Measurements from ENCODE around the gene TM9SF4. TPM values are rescaled to one million over a fixed set of nuclear protein-coding genes. Genes with fewer than 3 reads are reported as not detected.

Gene TM9SF4
- total and polyA plus RNA-seq, 2 of the 8 experiments (the other 6 are each of a cell fraction or from before 2014, with no cell fraction given), result 38.4 to 68.7 TPM

DNA sequence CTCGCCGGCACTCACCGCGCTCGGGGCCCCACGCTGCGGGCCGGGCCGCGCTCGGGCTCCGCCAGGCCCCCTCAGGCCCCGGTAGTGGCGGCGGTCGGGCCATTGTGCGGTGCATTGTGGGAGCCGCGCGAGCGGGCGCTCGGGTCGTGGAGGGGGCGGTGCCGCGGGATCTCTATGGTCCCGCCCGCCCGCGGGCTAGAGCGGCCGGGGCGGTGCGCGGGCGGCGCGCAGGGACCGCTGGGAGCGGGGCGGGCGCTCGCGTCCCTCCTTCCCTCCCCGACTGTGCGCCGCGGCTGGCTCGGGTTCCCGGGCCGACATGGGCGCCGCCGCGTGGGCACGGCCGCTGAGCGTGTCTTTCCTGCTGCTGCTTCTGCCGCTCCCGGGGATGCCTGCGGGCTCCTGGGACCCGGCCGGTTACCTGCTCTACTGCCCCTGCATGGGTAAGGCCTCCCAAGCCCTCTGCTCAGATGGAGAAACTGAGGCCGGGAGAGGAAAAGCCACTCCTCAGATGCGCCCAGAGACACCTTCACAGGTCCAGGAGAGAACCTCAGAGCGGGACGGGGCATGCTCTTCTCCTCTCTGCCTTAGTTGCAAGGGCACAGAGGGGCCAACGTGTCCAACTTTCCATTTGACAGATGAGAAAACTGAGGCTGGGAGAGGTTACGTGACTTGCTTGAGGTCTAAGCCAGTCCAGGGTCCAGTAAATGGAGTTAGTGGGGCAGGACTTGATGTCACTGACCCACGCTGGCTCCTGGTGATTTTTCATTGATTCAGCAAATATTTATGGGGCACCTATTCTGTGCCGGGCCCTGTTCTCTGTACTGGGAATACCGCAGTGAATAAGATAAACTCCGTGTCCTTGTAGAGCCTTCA is 98.3 kb downstream of the TM9SF4 start, which contains the start of the genes PLAGL2 and POFUT1:
Gene PLAGL2 (minus strand): TSS at position 118 of the 873 bp plus-strand sequence. CDS start 5,565 bp downstream, outside the sequence.
Gene POFUT1 (plus strand): TSS at position 255 of the 873 bp plus-strand sequence. CDS start 62 bp downstream, at position 317.
- no peak within 1 kb of the TSS for H2BK20ac ChIP-seq (ENCODE audit: low read length)
- H2AK5ac ChIP-seq (ENCODE audit: low read depth, low read length), result no peak within 1 kb of the TSS
- peak within 1 kb of the TSS; percentile 38 for H3K56ac ChIP-seq (replicated peaks; ENCODE audit: insufficient read length, low read depth, low read length)
- CTCF ChIA-PET (ENCODE audit: partially characterized antibody), result interaction anchor here (1.2 kb wide), 1 partner anchor 15 kb away, joined by 3 read pairs; no protein-coding TSS in a partner anchor
- H3K27ac ChIP-seq (ENCODE audit: low read depth, low read length), result peak within 1 kb of the TSS; percentile 82
- no peak within 1 kb of the TSS for H2BK120ac ChIP-seq (replicated peaks; ENCODE audit: low read depth, low read length)
- WGBS, 2 experiments (ENCODE audit: extremely low coverage in 1 of 2, insufficient coverage in 1 of 2, insufficient read length in 1 of 2, insufficient replicate concordance in 2 of 2, low coverage in 1 of 2, low lambda C conversion rate in 2 of 2, missing lambda C conversion rate in 1 of 2), result 4% methylated on average over 43 of the region's 74 CpGs; no CpG with 5 or more reads in 1 of the 2 experiments
- H4K91ac ChIP-seq (replicated peaks; ENCODE audit: insufficient read length, low read length), result peak within 1 kb of the TSS; percentile 22
- H3K14ac ChIP-seq (ENCODE audit: insufficient read length), result no peak within 1 kb of the TSS
- 0 out of 2 replicates have a peak within 1 kb of the TSS, but pooled peaks have one; percentile 9 for H2BK5ac ChIP-seq (ENCODE audit: low read depth, low read length)
- POLR2A ChIA-PET (ENCODE audit: partially characterized antibody), result interaction anchor here (1.9 to 8.7 kb wide), 2 partner anchors 12 to 17 kb away, joined by 6 to 77 read pairs; no protein-coding TSS in a partner anchor
- no peak within 1 kb of the TSS for H3K23ac ChIP-seq (ENCODE audit: insufficient read length)
- H4K5ac ChIP-seq (ENCODE audit: insufficient read length, low read depth, low read length), result peak within 1 kb of the TSS; percentile 31
- H3K4me3 ChIP-seq (ENCODE audit: extremely low read depth in 1 of 4, insufficient read depth in 2 of 4, low read depth in 3 of 4, low read length in 4 of 4), result peak within 1 kb of the TSS; percentile 53 to 99 (median 95)
- DNase-seq (ENCODE audit: low read depth in 1 of 2, low spot score in 2 of 2), result peak in 1 of 2 experiments; percentile 89
- H4K8ac ChIP-seq (ENCODE audit: extremely low read depth, insufficient read depth, low read length), result peak within 1 kb of the TSS; percentile 91
- peaks cover 0 to 25% (median 20%) of the 10 kb centered on the region in 4 experiments; a peak in 5 of 7 replicates for H3K4me1 ChIP-seq (replicated peaks in 1 of 4; ENCODE audit: control insufficient read depth in 3 of 4, insufficient read depth in 4 of 4, low read length in 3 of 4)
- peak within 1 kb of the TSS; percentile 78 to 100 (median 93) for H3K9ac ChIP-seq (replicated peaks in 1 of 4; ENCODE audit: extremely low read depth in 1 of 4, low read depth in 3 of 4, low read length in 3 of 4)
- peaks cover 19 to 64% of the 10 kb centered on the region in 2 experiments for H3K79me2 ChIP-seq (ENCODE audit: control insufficient read depth in 1 of 2, insufficient read depth in 2 of 2, low read length in 2 of 2)
- 0 out of 2 replicates have a peak within 1 kb of the TSS, but pooled peaks have one; percentile 39 for H3K18ac ChIP-seq (ENCODE audit: extremely low read depth, low read length)
- H3K9me3 ChIP-seq (ENCODE audit: insufficient read depth in 2 of 2, low read depth in 1 of 2, low read length in 1 of 2), result no peaks in the 10 kb centered on the region
- peak within 1 kb of the TSS; percentile 80 for H3K4ac ChIP-seq (replicated peaks; ENCODE audit: insufficient read length, low read depth, low read length)
- peaks cover 11% of the 10 kb centered on the region; the same call in 1 of the 2 replicates for H3K23me2 ChIP-seq (ENCODE audit: low read depth, low read length)
- H3K36me3 ChIP-seq (ENCODE audit: control insufficient read depth in 2 of 4, insufficient read depth in 4 of 4, low read length in 3 of 4), result peaks cover 4 to 21% (median 12%) of the 10 kb centered on the region in 4 experiments; a peak in 5 of 8 replicates
- H4K20me1 ChIP-seq (replicated peaks in 1 of 2; ENCODE audit: control insufficient read depth in 1 of 2, insufficient read depth in 2 of 2, low read length in 2 of 2), result peaks cover 2 to 16% of the 10 kb centered on the region in 2 experiments
- no peak for FAIRE-seq
- H3K4me2 ChIP-seq (ENCODE audit: insufficient read depth in 1 of 2, low read depth in 2 of 2, low read length in 2 of 2), result peak within 1 kb of the TSS; percentile 83 to 99
- H3K79me1 ChIP-seq (ENCODE audit: low read depth, low read length), result peaks cover 13% of the 10 kb centered on the region
- H2BK15ac ChIP-seq (ENCODE audit: low read length), result no peak within 1 kb of the TSS
- H2AFZ ChIP-seq (ENCODE audit: low read length), result peak within 1 kb of the TSS; percentile 57
- no peaks in the 10 kb centered on the region; a peak in 2 of 7 replicates for H3K27me3 ChIP-seq (replicated peaks in 1 of 4; ENCODE audit: control insufficient read depth in 3 of 4, extremely low read depth in 1 of 4, insufficient read depth in 3 of 4, low read length in 3 of 4)
- H2BK12ac ChIP-seq (ENCODE audit: low read depth, low read length), result no peak within 1 kb of the TSS
- no peak for TF ChIP-seq NRF1 (IDR thresholded peaks at IDR 0.05; ENCODE audit: low read depth, low read length)
- no peak for TF ChIP-seq RFX5 (IDR thresholded peaks at IDR 0.05; ENCODE audit: borderline replicate concordance, low read depth, low read length)
- peak; percentile 68 for TF ChIP-seq SP2 (IDR thresholded peaks at IDR 0.05; ENCODE audit: low read length)
- TF ChIP-seq, protein P1, sequence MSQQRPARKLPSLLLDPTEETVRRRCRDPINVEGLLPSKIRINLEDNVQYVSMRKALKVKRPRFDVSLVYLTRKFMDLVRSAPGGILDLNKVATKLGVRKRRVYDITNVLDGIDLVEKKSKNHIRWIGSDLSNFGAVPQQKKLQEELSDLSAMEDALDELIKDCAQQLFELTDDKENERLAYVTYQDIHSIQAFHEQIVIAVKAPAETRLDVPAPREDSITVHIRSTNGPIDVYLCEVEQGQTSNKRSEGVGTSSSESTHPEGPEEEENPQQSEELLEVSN (IDR thresholded peaks at IDR 0.05), result no peak
- TF ChIP-seq CHD2 (IDR thresholded peaks at IDR 0.05; ENCODE audit: low read length), result no peak
- TF ChIP-seq, protein P2, sequence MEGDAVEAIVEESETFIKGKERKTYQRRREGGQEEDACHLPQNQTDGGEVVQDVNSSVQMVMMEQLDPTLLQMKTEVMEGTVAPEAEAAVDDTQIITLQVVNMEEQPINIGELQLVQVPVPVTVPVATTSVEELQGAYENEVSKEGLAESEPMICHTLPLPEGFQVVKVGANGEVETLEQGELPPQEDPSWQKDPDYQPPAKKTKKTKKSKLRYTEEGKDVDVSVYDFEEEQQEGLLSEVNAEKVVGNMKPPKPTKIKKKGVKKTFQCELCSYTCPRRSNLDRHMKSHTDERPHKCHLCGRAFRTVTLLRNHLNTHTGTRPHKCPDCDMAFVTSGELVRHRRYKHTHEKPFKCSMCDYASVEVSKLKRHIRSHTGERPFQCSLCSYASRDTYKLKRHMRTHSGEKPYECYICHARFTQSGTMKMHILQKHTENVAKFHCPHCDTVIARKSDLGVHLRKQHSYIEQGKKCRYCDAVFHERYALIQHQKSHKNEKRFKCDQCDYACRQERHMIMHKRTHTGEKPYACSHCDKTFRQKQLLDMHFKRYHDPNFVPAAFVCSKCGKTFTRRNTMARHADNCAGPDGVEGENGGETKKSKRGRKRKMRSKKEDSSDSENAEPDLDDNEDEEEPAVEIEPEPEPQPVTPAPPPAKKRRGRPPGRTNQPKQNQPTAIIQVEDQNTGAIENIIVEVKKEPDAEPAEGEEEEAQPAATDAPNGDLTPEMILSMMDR (IDR thresholded peaks at IDR 0.05; ENCODE audit: control extremely low read depth in 1 of 3, insufficient read depth in 1 of 3, low read depth in 1 of 3, low read length in 3 of 3), result peak in 1 of 3 experiments; percentile 12; a peak in 1 of 4 replicates
- TF ChIP-seq TBP (IDR thresholded peaks at IDR 0.05; ENCODE audit: low read depth, low read length), result peak; percentile 89
- TF ChIP-seq SRF (IDR thresholded peaks at IDR 0.05; ENCODE audit: low read depth, low read length), result no peak

All from H1 (cell line).